Measurements from ENCODE around the gene HTRA1. TPM values are rescaled to one million over a fixed set of nuclear protein-coding genes. Genes with fewer than 3 reads are reported as not detected.

The HTRA1 gene
- total RNA-seq, 1 donor from 2014 or later, result 17.0 TPM

- H4K20me1 ChIP-seq (ENCODE audit: low read depth), result no peaks in the 10 kb centered on the region
- no peaks in the 10 kb centered on the region for H3F3A ChIP-seq (ENCODE audit: low read depth)
- no peak overlapping the region for H2AFZ ChIP-seq (replicated peaks)
- H3K27me3 ChIP-seq, result no peaks in the 10 kb centered on the region
- no peak overlapping the region for H3K9ac ChIP-seq
- Mint-ChIP-seq H3K4me1 (no peaks in the 10 kb centered on the region), H3K27ac (no peak overlapping the region), H3K36me3 (no peaks in the 10 kb centered on the region), H3K27me3 (ENCODE audit: insufficient read depth, low read depth) (peaks cover 2% of the 10 kb centered on the region), H3K4me3 (no peak overlapping the region), H3K9me3 (no peaks in the 10 kb centered on the region)
- no peak overlapping the region for H3K4me3 ChIP-seq
- TF ChIP-seq, protein P1, sequence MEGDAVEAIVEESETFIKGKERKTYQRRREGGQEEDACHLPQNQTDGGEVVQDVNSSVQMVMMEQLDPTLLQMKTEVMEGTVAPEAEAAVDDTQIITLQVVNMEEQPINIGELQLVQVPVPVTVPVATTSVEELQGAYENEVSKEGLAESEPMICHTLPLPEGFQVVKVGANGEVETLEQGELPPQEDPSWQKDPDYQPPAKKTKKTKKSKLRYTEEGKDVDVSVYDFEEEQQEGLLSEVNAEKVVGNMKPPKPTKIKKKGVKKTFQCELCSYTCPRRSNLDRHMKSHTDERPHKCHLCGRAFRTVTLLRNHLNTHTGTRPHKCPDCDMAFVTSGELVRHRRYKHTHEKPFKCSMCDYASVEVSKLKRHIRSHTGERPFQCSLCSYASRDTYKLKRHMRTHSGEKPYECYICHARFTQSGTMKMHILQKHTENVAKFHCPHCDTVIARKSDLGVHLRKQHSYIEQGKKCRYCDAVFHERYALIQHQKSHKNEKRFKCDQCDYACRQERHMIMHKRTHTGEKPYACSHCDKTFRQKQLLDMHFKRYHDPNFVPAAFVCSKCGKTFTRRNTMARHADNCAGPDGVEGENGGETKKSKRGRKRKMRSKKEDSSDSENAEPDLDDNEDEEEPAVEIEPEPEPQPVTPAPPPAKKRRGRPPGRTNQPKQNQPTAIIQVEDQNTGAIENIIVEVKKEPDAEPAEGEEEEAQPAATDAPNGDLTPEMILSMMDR (IDR thresholded peaks at IDR 0.05), result no peak
- TF ChIP-seq EZH2 (IDR thresholded peaks at IDR 0.05) (no peak), EZH2phosphoT487 (IDR thresholded peaks at IDR 0.05) (no peak)
- H3K4me1 ChIP-seq, result no peaks in the 10 kb centered on the region
- no peaks in the 10 kb centered on the region for H3K36me3 ChIP-seq
- no peak for DNase-seq (ENCODE audit: low spot score)
- H3K79me2 ChIP-seq (ENCODE audit: low read depth), result no peaks in the 10 kb centered on the region
- H3K27ac ChIP-seq, result no peak overlapping the region
- no peaks in the 10 kb centered on the region for H3K9me3 ChIP-seq (ENCODE audit: low read depth)
- H3K4me2 ChIP-seq, result no peak overlapping the region
Observed at GRCh38 chr10:122549636-122550035, 88.3 kb downstream of the HTRA1 start.

DNA sequence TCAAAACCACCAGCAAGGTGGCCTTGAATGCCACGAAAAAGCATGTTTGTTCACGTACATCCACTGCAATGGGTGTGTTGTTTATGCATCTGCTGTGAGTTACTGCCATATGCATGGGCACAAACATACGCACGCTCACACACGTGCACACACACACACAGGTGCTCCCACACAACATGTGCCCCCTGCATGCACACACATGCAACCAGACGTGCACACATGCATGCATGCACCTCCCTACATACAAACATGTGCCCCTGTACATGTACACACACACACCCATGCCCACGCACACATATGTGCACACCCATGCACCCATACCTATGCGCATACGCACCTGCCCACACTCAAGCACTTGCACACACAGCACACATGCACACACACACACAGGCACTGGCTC lies 89.1 kb downstream of the HTRA1 start:
- Histone ChIP-seq H3K4me3 (no peak overlapping the region), H3K4me1 (no peaks in the 10 kb centered on the region), H3K9me3 (ENCODE audit: low read depth) (no peaks in the 10 kb centered on the region), H3K27ac (no peak overlapping the region), H3K9ac (no peak overlapping the region), H2AFZ (replicated peaks) (no peak overlapping the region), H3K79me2 (ENCODE audit: low read depth) (no peaks in the 10 kb centered on the region), H4K20me1 (ENCODE audit: low read depth) (no peaks in the 10 kb centered on the region), H3K4me2 (no peak overlapping the region), H3K36me3 (no peaks in the 10 kb centered on the region), H3F3A (ENCODE audit: low read depth) (no peaks in the 10 kb centered on the region), H3K27me3 (no peaks in the 10 kb centered on the region)
- Mint-ChIP-seq H3K4me1 (no peaks in the 10 kb centered on the region), H3K9me3 (no peaks in the 10 kb centered on the region), H3K36me3 (no peaks in the 10 kb centered on the region), H3K27me3 (ENCODE audit: insufficient read depth, low read depth) (peaks cover 2% of the 10 kb centered on the region), H3K4me3 (no peak overlapping the region), H3K27ac (no peak overlapping the region)
- TF ChIP-seq, protein P1 (IDR thresholded peaks at IDR 0.05), result no peak
- no peak for TF ChIP-seq EZH2phosphoT487 (IDR thresholded peaks at IDR 0.05)
- no peak for TF ChIP-seq EZH2 (IDR thresholded peaks at IDR 0.05)
- no peak for DNase-seq (ENCODE audit: low spot score)

DNA sequence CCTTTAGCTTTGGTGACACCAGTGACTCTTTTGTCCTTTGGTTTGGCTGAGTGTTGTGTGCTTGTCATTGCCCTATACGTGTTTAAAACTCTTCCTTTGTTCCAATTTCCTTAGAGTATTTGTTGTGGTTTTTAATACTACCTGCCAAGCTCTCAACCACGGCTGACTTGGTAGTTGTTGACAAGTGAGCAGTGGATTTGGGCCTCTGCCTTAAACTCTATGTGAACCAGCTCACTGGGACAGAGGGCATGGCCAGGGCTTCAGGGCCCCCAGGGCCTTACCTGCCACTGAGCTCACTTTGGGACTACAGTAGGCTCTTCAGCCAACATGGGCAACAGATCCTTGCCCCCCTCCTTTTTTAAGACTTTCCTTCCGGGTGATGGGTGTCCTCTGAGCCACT lies 89.6 kb downstream of the HTRA1 start:
- Histone ChIP-seq H4K20me1 (ENCODE audit: low read depth) (no peaks in the 10 kb centered on the region), H3K36me3 (no peaks in the 10 kb centered on the region), H3K27me3 (no peaks in the 10 kb centered on the region), H2AFZ (replicated peaks) (no peak overlapping the region), H3K9ac (no peak overlapping the region), H3K4me3 (no peak overlapping the region), H3F3A (ENCODE audit: low read depth) (no peaks in the 10 kb centered on the region), H3K4me2 (no peak overlapping the region), H3K27ac (no peak overlapping the region), H3K79me2 (ENCODE audit: low read depth) (no peaks in the 10 kb centered on the region), H3K4me1 (no peaks in the 10 kb centered on the region), H3K9me3 (ENCODE audit: low read depth) (no peaks in the 10 kb centered on the region)
- Mint-ChIP-seq H3K4me3 (no peak overlapping the region), H3K4me1 (no peaks in the 10 kb centered on the region), H3K36me3 (no peaks in the 10 kb centered on the region), H3K9me3 (no peaks in the 10 kb centered on the region), H3K27ac (no peak overlapping the region), H3K27me3 (ENCODE audit: insufficient read depth, low read depth) (peaks cover 2% of the 10 kb centered on the region)
- no peak for DNase-seq (ENCODE audit: low spot score)
- TF ChIP-seq EZH2 (IDR thresholded peaks at IDR 0.05) (no peak), EZH2phosphoT487 (IDR thresholded peaks at IDR 0.05) (no peak)
- TF ChIP-seq, protein P1 (IDR thresholded peaks at IDR 0.05), result no peak

Measured in neural progenitor cell (in vitro differentiated cells).